K562 (cell line): ENCODE results near the gene EFCAB5. TPM values are rescaled to one million over a fixed set of nuclear protein-coding genes. Genes with fewer than 3 reads are reported as not detected.
A peak's percentile ranks its signal among the peaks of the same experiment; 100 is the strongest.

Source experiments
- BRF2 ChIP-seq: IDR thresholded peaks from 3 replicates; pipeline ENCODE4 v1.6.1; 2011; ENCODE audit warnings: borderline replicate concordance, mild to moderate bottlenecking; ENCODE audit not compliant: insufficient read length, insufficient read depth
- CBFA2T2 ChIP-seq: fragments of 450-650 bp; conservative IDR thresholded peaks from 2 replicates; pipeline ENCODE4 v1.6.1; 2017; ENCODE audit warnings: mild to moderate bottlenecking
- CEBPG ChIP-seq, 3 experiments: fragments of 200-800 bp in 1 of 3; sonication (Bioruptor generic) in 1 of 3; sonication (generic) in 1 of 3; formaldehyde crosslinking in 1 of 3; IDR thresholded peaks in 2 of 3; conservative IDR thresholded peaks in 1 of 3; 2 replicates each; pipeline versions ENCODE4 v1.6.1 to v1.8.0; 2016 to 2022; ENCODE audit warnings: missing compliant biosample characterization in 2 of 3, missing genetic modification characterization in 2 of 3, mild to moderate bottlenecking in 1 of 3, missing genetic modification reagents in 1 of 3
- DDX20 ChIP-seq: fragments of 450-650 bp; IDR thresholded peaks from 2 replicates; pipeline ENCODE4 v1.6.1; 2016; ENCODE audit warnings: missing genetic modification characterization, low read depth, mild to moderate bottlenecking, missing compliant biosample characterization, moderate library complexity
- NKRF ChIP-seq: fragments of 450-650 bp; IDR thresholded peaks from 2 replicates; pipeline ENCODE4 v1.6.1; 2016; ENCODE audit warnings: borderline replicate concordance
- PYGO2 ChIP-seq: fragments of 450-650 bp; IDR thresholded peaks from 2 replicates; pipeline ENCODE4 v1.6.1; 2016; ENCODE audit warnings: mild to moderate bottlenecking, missing genetic modification characterization, moderate library complexity, missing compliant biosample characterization
- TBL1XR1 ChIP-seq, 2 experiments: IDR thresholded peaks; 2 replicates each; pipeline ENCODE4 v1.6.1; 2012; ENCODE audit warnings: improper control_type of control experiment in 2 of 2, low read length in 2 of 2, mild to moderate bottlenecking in 1 of 2
- XRCC5 ChIP-seq: fragments of 200-400 bp; formaldehyde crosslinking; IDR thresholded peaks from 2 replicates; pipeline ENCODE4 v1.6.1; 2017; ENCODE audit warnings: low read depth, mild to moderate bottlenecking, low read length
- ZBTB17 ChIP-seq: fragments of 450-650 bp; formaldehyde crosslinking; IDR thresholded peaks from 2 replicates; pipeline ENCODE4 v1.4.0; 2020; ENCODE audit warnings: mild to moderate bottlenecking
- ZBTB40 ChIP-seq, 2 experiments: fragments of 450-650 bp in 1 of 2; sonication (generic) in 1 of 2; formaldehyde crosslinking in 1 of 2; IDR thresholded peaks; 2 replicates each; pipeline versions ENCODE4 v1.7.1 to v1.9.0; 2016 to 2022; ENCODE audit warnings: inconsistent platforms in 1 of 2, mild to moderate bottlenecking in 1 of 2, missing genetic modification reagents in 1 of 2
- ZBTB7A ChIP-seq: IDR thresholded peaks from 2 replicates; pipeline ENCODE4 v1.6.1; 2011; ENCODE audit warnings: low read depth, mild to moderate bottlenecking, low read length, moderate library complexity, borderline replicate concordance; ENCODE audit not compliant: control insufficient read depth
- polyA plus RNA-seq, 8 experiments: library from polyadenylated mRNA; depleted of rRNA in 4 of 8; stranded (reverse) in 5 of 8; unstranded in 3 of 8; fragments of >200 nt; fragmentation: Nextera tagmentation in 2 of 8; fragmentation: Illumina TruSeq in 1 of 8; extraction: Ambion mirVana in 2 of 8; extraction: Trizol in 1 of 8; gene quantifications; 2 replicates each; pipeline versions ENCODE4 v1.2.1 to v1.2.3, GENCODE V29; 2011 to 2014; ENCODE audit warnings: inconsistent platforms in 1 of 8, missing spikeins in 1 of 8
- total RNA-seq, 7 experiments: library from RNA; depleted of rRNA in 6 of 7; stranded (reverse); fragments of >200 nt in 6 of 7; fragmentation: Illumina TruSeq in 2 of 7; extraction: Trizol in 2 of 7; gene quantifications; 2 replicates each; pipeline versions ENCODE4 v1.2.1 to v1.2.3, GENCODE V29; 2011 to 2021; ENCODE audit warnings: low replicate concordance in 1 of 7
- TF ChIP-seq, protein P1 (sequence below): fragments of 450-650 bp; formaldehyde crosslinking; IDR thresholded peaks from 2 replicates; pipeline ENCODE4 v1.4.0; 2020; ENCODE audit warnings: mild to moderate bottlenecking, moderate library complexity

Gene EFCAB5
- total and polyA plus RNA-seq, 9 of the 15 experiments (the other 6 are each of a cell fraction or from before 2014, with no cell fraction given), result 0.06 to 0.11 TPM; not detected in 7

DNA sequence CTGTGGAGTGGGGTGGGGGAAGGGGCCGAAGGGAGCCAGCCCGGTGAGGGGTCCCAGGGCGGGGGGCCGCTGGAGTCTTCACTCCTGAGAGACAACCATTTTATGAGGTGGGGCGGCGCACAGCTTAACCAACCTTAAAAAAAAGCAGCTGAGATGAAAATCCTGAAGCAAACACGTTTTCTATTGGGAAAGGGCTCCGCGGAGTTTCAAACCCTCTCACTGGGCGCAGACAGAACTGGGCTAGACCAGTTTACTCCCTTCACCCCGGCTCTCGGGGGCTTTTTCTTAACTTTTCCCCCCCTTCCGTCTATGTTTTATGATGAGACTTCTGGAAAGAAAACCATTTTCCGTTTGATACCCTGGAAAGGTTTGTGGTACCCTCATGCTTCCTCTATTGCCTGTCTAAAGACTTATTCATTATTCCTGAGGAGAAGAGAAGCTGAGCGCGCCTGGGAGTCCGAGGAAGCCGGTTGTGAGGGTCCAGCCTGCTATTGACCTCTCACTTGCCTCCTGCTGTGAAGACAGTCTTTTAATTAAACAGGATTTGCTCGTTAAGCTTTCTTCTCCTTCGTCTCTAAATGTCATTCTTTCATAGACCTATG, 10.9 kb upstream of the EFCAB5 start (continued):
- TF ChIP-seq ZBTB40 (IDR thresholded peaks at IDR 0.05) (peak; percentile 26; the same call in 1 of the 2 replicates), ZBTB40 (CRISPR knock-in tag; IDR thresholded peaks at IDR 0.05) (no peak), NKRF (peak; percentile 32; the same call in 1 of the 2 replicates), ZBTB17 (CRISPR knock-in tag) (no peak), BRF2 (no peak), TBL1XR1 (IDR thresholded peaks at IDR 0.05; ENCODE audit: low read length in 2 of 2) (no peak), PYGO2 (tag) (no peak), ZBTB7A (no peak), CBFA2T2 (no peak), DDX20 (no peak), XRCC5 (no peak), CEBPG (CRISPR knock-in tag; IDR thresholded peaks at IDR 0.05) (no peak), CEBPG (tag; conservative IDR thresholded peaks at IDR 0.05 in 1 of 2, IDR thresholded peaks at IDR 0.05 in 1 of 2) (no peak)
- TF ChIP-seq, protein P1, sequence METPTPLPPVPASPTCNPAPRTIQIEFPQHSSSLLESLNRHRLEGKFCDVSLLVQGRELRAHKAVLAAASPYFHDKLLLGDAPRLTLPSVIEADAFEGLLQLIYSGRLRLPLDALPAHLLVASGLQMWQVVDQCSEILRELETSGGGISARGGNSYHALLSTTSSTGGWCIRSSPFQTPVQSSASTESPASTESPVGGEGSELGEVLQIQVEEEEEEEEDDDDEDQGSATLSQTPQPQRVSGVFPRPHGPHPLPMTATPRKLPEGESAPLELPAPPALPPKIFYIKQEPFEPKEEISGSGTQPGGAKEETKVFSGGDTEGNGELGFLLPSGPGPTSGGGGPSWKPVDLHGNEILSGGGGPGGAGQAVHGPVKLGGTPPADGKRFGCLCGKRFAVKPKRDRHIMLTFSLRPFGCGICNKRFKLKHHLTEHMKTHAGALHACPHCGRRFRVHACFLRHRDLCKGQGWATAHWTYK (CRISPR knock-in tag), result no peak
